ENCODE results near the gene MXD4. TPM values are rescaled to one million over a fixed set of nuclear protein-coding genes. Genes with fewer than 3 reads are reported as not detected.

MXD4 gene
- total and polyA plus RNA-seq, 2 of the 13 experiments (the other 11 are each of a cell fraction or from before 2014, with no cell fraction given) = 29.0 to 31.3 TPM

DNA sequence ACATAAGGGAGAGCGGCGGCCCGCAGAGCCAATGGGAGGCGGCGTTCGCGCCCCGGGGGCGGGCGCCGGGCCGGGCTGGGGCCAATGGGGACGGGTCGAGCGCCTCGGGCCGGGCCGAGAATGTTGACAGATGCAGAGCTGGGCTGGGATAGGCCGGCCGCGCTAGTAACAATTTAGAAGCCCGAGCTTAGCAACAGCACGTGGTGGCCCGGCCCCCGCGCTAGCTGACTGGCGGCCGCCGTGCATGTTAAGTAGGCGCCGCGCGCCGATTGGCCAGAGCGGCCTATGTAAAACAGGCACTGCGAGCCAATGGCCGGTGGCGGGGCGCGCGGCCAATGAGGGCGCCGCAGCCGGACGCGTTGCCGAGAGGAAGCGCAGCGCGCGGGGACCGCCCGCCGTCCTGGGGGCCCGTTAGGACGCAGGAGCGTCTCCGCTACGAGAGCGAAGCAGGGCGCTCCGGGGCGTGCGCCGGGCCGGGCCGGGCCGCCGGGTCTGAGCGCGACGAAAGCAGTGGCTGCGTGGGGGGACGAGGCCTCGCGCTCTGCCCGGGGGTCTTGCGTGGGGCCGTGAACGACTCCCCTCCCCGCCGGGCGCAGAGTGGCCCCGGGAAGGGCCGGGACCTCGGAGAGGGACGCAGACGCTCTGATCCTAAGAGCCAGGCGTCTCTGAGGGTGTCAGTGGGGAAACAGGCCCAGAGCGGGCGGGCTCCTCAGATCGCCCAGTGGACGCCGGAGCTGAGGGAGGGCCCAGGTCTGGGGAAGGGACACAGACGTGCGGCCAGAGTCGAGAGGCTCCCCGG is 435 bp upstream of the MXD4 start (continued):
- TF ChIP-seq MTA1 (CRISPR knock-in tag; IDR thresholded peaks at IDR 0.05; ENCODE audit: borderline replicate concordance) = peak; percentile 80; the same call in 1 of the 2 replicates
- TF ChIP-seq ZBTB33 (CRISPR knock-in tag; IDR thresholded peaks at IDR 0.05) = no peak
- TF ChIP-seq TP53 (CRISPR knock-in tag; conservative IDR thresholded peaks at IDR 0.05) = no peak
- TF ChIP-seq, protein P1, sequence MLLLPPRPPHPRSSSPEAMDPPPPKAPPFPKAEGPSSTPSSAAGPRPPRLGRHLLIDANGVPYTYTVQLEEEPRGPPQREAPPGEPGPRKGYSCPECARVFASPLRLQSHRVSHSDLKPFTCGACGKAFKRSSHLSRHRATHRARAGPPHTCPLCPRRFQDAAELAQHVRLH (CRISPR knock-in tag; IDR thresholded peaks at IDR 0.05; ENCODE audit: borderline replicate concordance, low read depth) = peak; percentile 69; the same call in 1 of the 2 replicates
- peak; percentile 32; the same call in 1 of the 2 replicates for TF ChIP-seq ZNF451 (CRISPR knock-in tag; IDR thresholded peaks at IDR 0.05)
- peak; percentile 50; the same call in 1 of the 2 replicates for TF ChIP-seq ZNF263 (CRISPR knock-in tag; IDR thresholded peaks at IDR 0.05)
- 0 out of 2 replicates have a peak, but pooled peaks have one; percentile 47 for TF ChIP-seq MTERF4 (CRISPR knock-in tag; IDR thresholded peaks at IDR 0.05)
- TF ChIP-seq POLR2AphosphoS5 (IDR thresholded peaks at IDR 0.05; ENCODE audit: low read depth, low read length) = peak; percentile 62
- TF ChIP-seq ZNF749 (CRISPR knock-in tag; IDR thresholded peaks at IDR 0.05; ENCODE audit: borderline replicate concordance) = peak; percentile 92
- TF ChIP-seq, protein P2, sequence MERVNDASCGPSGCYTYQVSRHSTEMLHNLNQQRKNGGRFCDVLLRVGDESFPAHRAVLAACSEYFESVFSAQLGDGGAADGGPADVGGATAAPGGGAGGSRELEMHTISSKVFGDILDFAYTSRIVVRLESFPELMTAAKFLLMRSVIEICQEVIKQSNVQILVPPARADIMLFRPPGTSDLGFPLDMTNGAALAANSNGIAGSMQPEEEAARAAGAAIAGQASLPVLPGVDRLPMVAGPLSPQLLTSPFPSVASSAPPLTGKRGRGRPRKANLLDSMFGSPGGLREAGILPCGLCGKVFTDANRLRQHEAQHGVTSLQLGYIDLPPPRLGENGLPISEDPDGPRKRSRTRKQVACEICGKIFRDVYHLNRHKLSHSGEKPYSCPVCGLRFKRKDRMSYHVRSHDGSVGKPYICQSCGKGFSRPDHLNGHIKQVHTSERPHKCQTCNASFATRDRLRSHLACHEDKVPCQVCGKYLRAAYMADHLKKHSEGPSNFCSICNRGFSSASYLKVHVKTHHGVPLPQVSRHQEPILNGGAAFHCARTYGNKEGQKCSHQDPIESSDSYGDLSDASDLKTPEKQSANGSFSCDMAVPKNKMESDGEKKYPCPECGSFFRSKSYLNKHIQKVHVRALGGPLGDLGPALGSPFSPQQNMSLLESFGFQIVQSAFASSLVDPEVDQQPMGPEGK (CRISPR knock-in tag; IDR thresholded peaks at IDR 0.05) = peak; percentile 81
- TF ChIP-seq NBN (conservative IDR thresholded peaks at IDR 0.05) = no peak
- TF ChIP-seq RFX5 (IDR thresholded peaks at IDR 0.05; ENCODE audit: low read depth, low read length) = peak; percentile 98
- TF ChIP-seq, protein P3, sequence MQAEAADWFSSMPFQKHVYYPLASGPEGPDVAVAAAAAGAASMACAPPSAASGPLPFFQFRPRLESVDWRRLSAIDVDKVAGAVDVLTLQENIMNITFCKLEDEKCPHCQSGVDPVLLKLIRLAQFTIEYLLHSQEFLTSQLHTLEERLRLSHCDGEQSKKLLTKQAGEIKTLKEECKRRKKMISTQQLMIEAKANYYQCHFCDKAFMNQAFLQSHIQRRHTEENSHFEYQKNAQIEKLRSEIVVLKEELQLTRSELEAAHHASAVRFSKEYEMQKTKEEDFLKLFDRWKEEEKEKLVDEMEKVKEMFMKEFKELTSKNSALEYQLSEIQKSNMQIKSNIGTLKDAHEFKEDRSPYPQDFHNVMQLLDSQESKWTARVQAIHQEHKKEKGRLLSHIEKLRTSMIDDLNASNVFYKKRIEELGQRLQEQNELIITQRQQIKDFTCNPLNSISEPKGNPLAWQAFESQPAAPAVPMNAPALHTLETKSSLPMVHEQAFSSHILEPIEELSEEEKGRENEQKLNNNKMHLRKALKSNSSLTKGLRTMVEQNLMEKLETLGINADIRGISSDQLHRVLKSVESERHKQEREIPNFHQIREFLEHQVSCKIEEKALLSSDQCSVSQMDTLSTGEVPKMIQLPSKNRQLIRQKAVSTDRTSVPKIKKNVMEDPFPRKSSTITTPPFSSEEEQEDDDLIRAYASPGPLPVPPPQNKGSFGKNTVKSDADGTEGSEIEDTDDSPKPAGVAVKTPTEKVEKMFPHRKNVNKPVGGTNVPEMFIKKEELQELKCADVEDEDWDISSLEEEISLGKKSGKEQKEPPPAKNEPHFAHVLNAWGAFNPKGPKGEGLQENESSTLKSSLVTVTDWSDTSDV (CRISPR knock-in tag; IDR thresholded peaks at IDR 0.05) = peak; percentile 59; the same call in 1 of the 2 replicates
- TF ChIP-seq ZNF556 (CRISPR knock-in tag; IDR thresholded peaks at IDR 0.05; ENCODE audit: borderline replicate concordance) = peak; percentile 62
- peak; percentile 62; the same call in 1 of the 2 replicates for TF ChIP-seq NR2C2 (CRISPR knock-in tag; IDR thresholded peaks at IDR 0.05; ENCODE audit: borderline replicate concordance)
- peak; percentile 51; the same call in 1 of the 2 replicates for TF ChIP-seq ZNF33B (CRISPR knock-in tag; IDR thresholded peaks at IDR 0.05)
- TF ChIP-seq DMAP1 (CRISPR knock-in tag; IDR thresholded peaks at IDR 0.05) = peak; percentile 33; the same call in 1 of the 2 replicates
- TF ChIP-seq TMF1 (CRISPR knock-in tag; IDR thresholded peaks at IDR 0.05; ENCODE audit: low read depth) = peak; percentile 93
- TF ChIP-seq SAP130 (CRISPR knock-in tag; IDR thresholded peaks at IDR 0.05; ENCODE audit: low read depth) = peak; percentile 93
- no peak for TF ChIP-seq ZNF354B (CRISPR knock-in tag; IDR thresholded peaks at IDR 0.05)

All from HepG2 (cell line).